PFSK-1 (cell line): ENCODE results near the gene ZDHHC5.

ENCODE experiments used
- POLR2AphosphoS5 ChIP-seq: IDR thresholded peaks from 2 replicates; pipeline ENCODE4 v1.6.1; 2012; ENCODE audit warnings: low read depth, mild to moderate bottlenecking, control low read depth, low read length, moderate library complexity
- REST ChIP-seq, 2 experiments: IDR thresholded peaks; 2 replicates each; pipeline versions ENCODE4 v1.6.1 to v1.8.0; 2011 to 2012; ENCODE audit warnings: low read depth in 2 of 2, low read length in 2 of 2, control low read depth in 1 of 2, inconsistent platforms in 1 of 2, mild to moderate bottlenecking in 1 of 2, moderate library complexity in 1 of 2; ENCODE audit not compliant: insufficient read depth in 1 of 2
- SIN3A ChIP-seq: IDR thresholded peaks from 2 replicates; pipeline ENCODE4 v1.6.1; 2012; ENCODE audit warnings: mild to moderate bottlenecking, low read length, moderate library complexity, borderline replicate concordance; ENCODE audit not compliant: insufficient read depth

DNA sequence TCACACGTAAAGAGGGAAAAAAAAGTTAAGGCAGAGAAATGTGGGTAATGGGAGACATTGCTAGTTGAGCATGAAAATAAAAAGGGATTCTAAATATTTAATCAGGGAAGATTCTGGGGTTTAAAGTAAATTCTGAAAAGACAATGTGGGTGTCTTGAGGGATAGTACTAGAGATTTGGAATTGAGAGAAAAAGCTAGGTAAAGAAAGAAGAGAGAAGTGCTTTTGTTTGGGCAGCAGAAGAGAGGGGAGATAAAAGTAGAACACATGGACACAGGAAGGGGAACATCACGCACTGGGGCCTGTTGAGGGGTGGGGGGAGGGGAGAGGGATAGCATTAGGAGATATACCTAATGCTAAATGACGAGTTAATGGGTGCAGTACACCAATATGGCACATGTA, 14.8 kb upstream of the ZDHHC5 start:
- TF ChIP-seq REST (IDR thresholded peaks at IDR 0.05; ENCODE audit: insufficient read depth in 1 of 2, low read depth in 2 of 2, low read length in 2 of 2) = no peak
- no peak for TF ChIP-seq SIN3A
- TF ChIP-seq POLR2AphosphoS5 = no peak
